ENCODE measurements around the gene ELL. TPM values are rescaled to one million over a fixed set of nuclear protein-coding genes. Genes with fewer than 3 reads are reported as not detected.

ELL gene
- total RNA-seq, 1 donor from 2014 or later: 7.6 TPM

- no peak for TF ChIP-seq CTCF (conservative IDR thresholded peaks at IDR 0.05; ENCODE audit: low read depth, low read length)
- H3K4me3 ChIP-seq (ENCODE audit: low read depth, low read length): no peak overlapping the region
- no peak for DNase-seq (ENCODE audit: low read depth)
Observed at GRCh38 chr19:18495204-18495911, 26.5 kb downstream of the ELL start.

DNA sequence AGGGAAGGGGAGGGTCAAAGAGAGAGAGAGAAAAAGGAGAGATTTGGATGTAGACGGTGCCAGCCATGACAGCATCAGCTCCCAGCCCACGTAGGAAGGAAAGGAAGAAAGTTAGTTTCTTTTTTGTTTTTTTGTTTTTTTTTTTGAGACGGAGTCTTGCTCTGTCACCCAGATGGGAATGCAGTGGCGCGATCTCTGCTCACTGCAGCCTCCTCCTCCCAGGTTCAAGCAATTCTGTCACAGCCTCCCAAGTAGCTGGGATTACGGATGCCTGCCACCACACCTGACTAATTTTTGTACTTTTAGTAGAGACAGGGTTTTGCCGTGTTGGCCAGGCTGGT is 27.6 kb downstream of the ELL start:
- DNase-seq (ENCODE audit: low read depth): no peak
- TF ChIP-seq CTCF (conservative IDR thresholded peaks at IDR 0.05; ENCODE audit: low read depth, low read length): no peak
- no peak overlapping the region for H3K4me3 ChIP-seq (ENCODE audit: low read depth, low read length)

GRCh38 chr19:18493440-18494266 is 28.2 kb downstream of the ELL start:
- no peak for TF ChIP-seq CTCF (conservative IDR thresholded peaks at IDR 0.05; ENCODE audit: low read depth, low read length)
- no peak overlapping the region for H3K4me3 ChIP-seq (ENCODE audit: low read depth, low read length)
- DNase-seq (ENCODE audit: low read depth): no peak

GRCh38 chr19:18491995-18492953 is 29.6 kb downstream of the ELL start:
- no peak overlapping the region for H3K4me3 ChIP-seq (ENCODE audit: low read depth, low read length)
- DNase-seq (ENCODE audit: low read depth): no peak
- no peak for TF ChIP-seq CTCF (conservative IDR thresholded peaks at IDR 0.05; ENCODE audit: low read depth, low read length)

- no peak for TF ChIP-seq CTCF (conservative IDR thresholded peaks at IDR 0.05; ENCODE audit: low read depth, low read length)
- no peak for DNase-seq (ENCODE audit: low read depth)
- no peak overlapping the region for H3K4me3 ChIP-seq (ENCODE audit: low read depth, low read length)
Observed at GRCh38 chr19:18490728-18491127, 31.1 kb downstream of the ELL start.

- no peak for DNase-seq (ENCODE audit: low read depth)
- no peak for TF ChIP-seq CTCF (conservative IDR thresholded peaks at IDR 0.05; ENCODE audit: low read depth, low read length)
- no peak overlapping the region for H3K4me3 ChIP-seq (ENCODE audit: low read depth, low read length)
Observed at GRCh38 chr19:18489627-18490184, 32.2 kb downstream of the ELL start.

All from epithelial cell of proximal tubule (primary cell).